Breast epithelium (tissue), 4 donors: ENCODE measurements around the gene AGAP1. TPM values are rescaled to one million over a fixed set of nuclear protein-coding genes. Genes with fewer than 3 reads are reported as not detected.

ENCODE experiments used
- DNase-seq, 2 donors: peaks; one replicate each; pipeline ENCODE4 v3.0.0-alpha.2; 2019; ENCODE audit warnings: low spot score in 2 of 2
- H3K27ac ChIP-seq, 2 donors: fragments of 200-600 bp; sonication (generic) in 1 of 2; one replicate each; pipeline ENCODE4 v1.5.1; 2016 to 2019; ENCODE audit warnings: mild to moderate bottlenecking in 1 of 2
- H3K27me3 ChIP-seq, 2 donors: fragments of 200-600 bp; sonication (generic) in 1 of 2; one replicate each; pipeline versions ENCODE4 v1.5.1 to v1.6.0; 2017 to 2019; ENCODE audit warnings: control low read depth in 1 of 2, mild to moderate bottlenecking in 1 of 2
- H3K36me3 ChIP-seq: fragments of 200-600 bp; one replicate; pipeline ENCODE4 v1.5.1; 2019
- H3K4me1 ChIP-seq, 2 donors: fragments of 200-600 bp; sonication (generic); one replicate each; pipeline ENCODE4 v1.5.1; 2016 to 2019; ENCODE audit warnings: control low read depth in 1 of 2
- H3K4me3 ChIP-seq, 3 donors: fragments of 200-600 bp; sonication (generic); 1 replicate in 2 of 3; 2 replicates in 1 of 3; pipeline ENCODE4 v1.5.1; 2016 to 2019; ENCODE audit warnings: mild to moderate bottlenecking in 3 of 3, moderate library complexity in 2 of 3
- H3K9me3 ChIP-seq, 2 donors: fragments of 200-600 bp; sonication (generic) in 1 of 2; one replicate each; pipeline ENCODE4 v1.5.1; 2016 to 2019; ENCODE audit warnings: control low read depth in 1 of 2
- POLR2A ChIP-seq: fragments of 450-650 bp; IDR thresholded peaks from one replicate; pipeline ENCODE4 v1.6.1; 2016; ENCODE audit warnings: antibody characterized with exemption, mild to moderate bottlenecking, moderate library complexity
- POLR2AphosphoS5 ChIP-seq, 3 donors: sonication (generic); formaldehyde crosslinking; IDR thresholded peaks; one replicate each; pipeline ENCODE4 v1.6.1; 2017; ENCODE audit warnings: antibody characterized with exemption in 3 of 3
- intact Hi-C: fragments of 100-400 bp; cut with DNase I; formaldehyde crosslinking; loops from one replicate; pipeline ENCODE4 v1.15.1; 2023; ENCODE audit warnings: low total_unique reads
- total RNA-seq, 3 donors: library from RNA; depleted of rRNA; stranded (reverse); fragments of >200 nt; gene quantifications; one replicate each; pipeline ENCODE4 v1.1.0, GENCODE V29; 2016
- TF ChIP-seq, protein P1 (sequence below), 3 donors: fragments of 450-650 bp; IDR thresholded peaks; one replicate each; pipeline ENCODE4 v1.5.1; 2016 to 2017; ENCODE audit warnings: antibody characterized with exemption in 3 of 3, mild to moderate bottlenecking in 3 of 3, moderate library complexity in 3 of 3

Gene AGAP1
- total RNA-seq, 3 donors from 2014 or later, result 19.7 to 27.1 (median 25.9) TPM

DNA sequence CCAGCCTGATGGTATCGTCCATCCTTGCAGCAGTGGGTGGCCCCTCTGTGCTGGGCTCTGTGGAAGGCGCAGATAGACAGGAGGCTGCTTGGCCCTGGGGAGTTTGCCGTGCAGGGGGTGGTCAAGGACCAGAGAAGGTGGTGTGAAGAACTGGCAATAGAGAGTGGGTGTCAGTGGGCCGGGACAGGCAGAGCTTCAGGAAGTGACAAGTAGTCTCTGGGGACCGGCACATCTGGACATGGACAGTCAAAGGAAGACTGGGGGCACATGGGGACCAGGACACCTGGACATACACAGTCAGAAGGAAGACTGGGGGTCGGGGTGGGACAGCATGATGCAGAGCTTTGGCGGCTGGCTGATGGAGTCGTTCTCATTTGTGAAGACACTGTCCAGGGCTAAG is 335.9 kb downstream of the AGAP1 start:
- Histone ChIP-seq H3K4me3 (no peak overlapping the region), H3K9me3 (no peaks in the 10 kb centered on the region), H3K27me3 (no peaks in the 10 kb centered on the region), H3K36me3 (no peaks in the 10 kb centered on the region), H3K4me1 (no peaks in the 10 kb centered on the region), H3K27ac (no peak overlapping the region)
- intact Hi-C loops, result no loop called here
- TF ChIP-seq POLR2A (no peak), POLR2AphosphoS5 (IDR thresholded peaks at IDR 0.05) (no peak)
- TF ChIP-seq, protein P1, sequence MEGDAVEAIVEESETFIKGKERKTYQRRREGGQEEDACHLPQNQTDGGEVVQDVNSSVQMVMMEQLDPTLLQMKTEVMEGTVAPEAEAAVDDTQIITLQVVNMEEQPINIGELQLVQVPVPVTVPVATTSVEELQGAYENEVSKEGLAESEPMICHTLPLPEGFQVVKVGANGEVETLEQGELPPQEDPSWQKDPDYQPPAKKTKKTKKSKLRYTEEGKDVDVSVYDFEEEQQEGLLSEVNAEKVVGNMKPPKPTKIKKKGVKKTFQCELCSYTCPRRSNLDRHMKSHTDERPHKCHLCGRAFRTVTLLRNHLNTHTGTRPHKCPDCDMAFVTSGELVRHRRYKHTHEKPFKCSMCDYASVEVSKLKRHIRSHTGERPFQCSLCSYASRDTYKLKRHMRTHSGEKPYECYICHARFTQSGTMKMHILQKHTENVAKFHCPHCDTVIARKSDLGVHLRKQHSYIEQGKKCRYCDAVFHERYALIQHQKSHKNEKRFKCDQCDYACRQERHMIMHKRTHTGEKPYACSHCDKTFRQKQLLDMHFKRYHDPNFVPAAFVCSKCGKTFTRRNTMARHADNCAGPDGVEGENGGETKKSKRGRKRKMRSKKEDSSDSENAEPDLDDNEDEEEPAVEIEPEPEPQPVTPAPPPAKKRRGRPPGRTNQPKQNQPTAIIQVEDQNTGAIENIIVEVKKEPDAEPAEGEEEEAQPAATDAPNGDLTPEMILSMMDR (IDR thresholded peaks at IDR 0.05), result no peak
- no peak for DNase-seq

DNA sequence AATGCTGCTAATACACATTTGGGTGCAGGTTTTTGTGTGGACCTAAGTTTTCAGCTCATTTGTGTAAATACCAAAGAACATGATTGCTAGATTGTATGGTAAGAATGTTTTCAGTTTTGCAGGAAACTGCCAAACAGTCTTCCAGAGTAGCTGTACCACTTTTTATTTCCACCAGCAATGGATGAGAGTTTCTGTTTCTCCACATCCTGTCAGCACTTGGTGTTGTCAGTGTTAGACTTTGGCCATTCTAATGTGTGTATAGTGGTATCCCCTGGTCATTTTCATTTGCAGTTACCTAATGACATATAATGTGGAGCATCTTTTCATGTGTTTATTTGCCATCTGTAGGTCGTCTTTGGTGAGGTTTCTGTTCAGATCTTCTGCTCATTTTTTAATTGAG is 337.9 kb downstream of the AGAP1 start:
- no peak overlapping the region for H3K4me3 ChIP-seq

DNA sequence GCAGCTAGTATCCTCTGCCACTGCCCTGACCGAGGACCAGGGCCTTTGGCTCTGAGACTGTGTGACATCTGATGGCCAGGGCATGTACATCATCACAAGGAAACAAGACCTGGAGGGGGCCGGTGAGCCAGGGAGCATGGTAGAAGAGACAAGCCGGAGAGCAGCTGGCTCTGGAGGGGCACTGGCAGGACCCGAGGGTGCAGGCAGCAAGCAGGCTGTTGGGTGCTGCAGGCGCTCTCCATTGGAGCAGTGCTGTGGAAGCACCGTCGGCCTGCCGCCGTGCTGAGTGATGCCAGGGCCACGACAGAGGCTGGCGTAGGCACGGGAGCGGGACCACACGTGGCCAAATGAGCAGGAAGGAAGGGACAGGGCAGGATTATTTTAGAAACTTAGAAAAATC is 339.1 kb downstream of the AGAP1 start:
- Histone ChIP-seq H3K27ac (no peak overlapping the region), H3K36me3 (no peaks in the 10 kb centered on the region), H3K27me3 (no peaks in the 10 kb centered on the region), H3K9me3 (no peaks in the 10 kb centered on the region), H3K4me3 (no peak overlapping the region), H3K4me1 (no peaks in the 10 kb centered on the region)
- DNase-seq, result no peak
- intact Hi-C loops, result no loop called here
- TF ChIP-seq POLR2A (no peak), POLR2AphosphoS5 (IDR thresholded peaks at IDR 0.05) (no peak)
- TF ChIP-seq, protein P1 (IDR thresholded peaks at IDR 0.05), result no peak

More for the DNA sequence above, 337.9 kb downstream of the AGAP1 start:
- H3K27ac ChIP-seq, result no peak overlapping the region
- H3K27me3 ChIP-seq, result no peaks in the 10 kb centered on the region
- H3K4me1 ChIP-seq, result no peaks in the 10 kb centered on the region
- H3K36me3 ChIP-seq, result no peaks in the 10 kb centered on the region
- no peak for DNase-seq
- no peaks in the 10 kb centered on the region for H3K9me3 ChIP-seq
- intact Hi-C loops, result no loop called here
- TF ChIP-seq POLR2A, result no peak
- no peak for TF ChIP-seq POLR2AphosphoS5 (IDR thresholded peaks at IDR 0.05)
- TF ChIP-seq, protein P1 (IDR thresholded peaks at IDR 0.05), result no peak

DNA sequence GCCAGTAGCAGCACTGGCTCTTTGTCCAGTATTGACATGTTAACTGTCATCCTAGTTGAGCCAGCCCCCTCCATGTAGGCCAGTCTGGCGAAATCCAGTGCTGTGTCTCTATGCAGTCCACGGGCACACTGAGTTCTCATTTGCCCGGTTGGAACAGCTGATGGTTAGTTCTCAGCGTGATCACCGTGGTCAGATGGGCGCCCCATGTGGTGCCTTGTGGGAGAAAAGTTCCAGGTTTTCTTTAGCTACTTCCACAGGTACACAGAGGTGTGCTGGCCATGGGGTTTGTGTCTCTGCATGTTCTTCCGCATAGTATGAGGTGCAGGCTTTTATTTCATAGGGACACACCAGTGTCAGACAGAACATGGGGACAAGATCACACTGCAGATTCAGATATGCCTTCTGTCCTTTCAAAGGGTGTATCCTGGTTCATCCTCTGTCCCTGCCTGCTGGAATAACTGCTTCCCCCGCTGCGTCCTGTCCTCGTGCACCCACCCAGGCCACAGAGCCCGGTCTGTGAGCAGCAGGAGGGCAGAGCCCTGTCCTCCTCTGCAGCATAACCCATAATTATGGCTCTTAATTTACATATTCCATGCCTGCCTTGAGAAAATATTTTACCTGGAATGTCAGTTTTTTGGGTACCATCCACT is 340.3 kb downstream of the AGAP1 start:
- Histone ChIP-seq H3K36me3 (no peaks in the 10 kb centered on the region), H3K4me3 (no peak overlapping the region), H3K4me1 (no peaks in the 10 kb centered on the region), H3K9me3 (no peaks in the 10 kb centered on the region), H3K27ac (no peak overlapping the region), H3K27me3 (no peaks in the 10 kb centered on the region)
- intact Hi-C loops, result no loop called here
- TF ChIP-seq, protein P1 (IDR thresholded peaks at IDR 0.05), result no peak
- TF ChIP-seq POLR2A, result no peak
- TF ChIP-seq POLR2AphosphoS5 (IDR thresholded peaks at IDR 0.05), result no peak
- no peak for DNase-seq

DNA sequence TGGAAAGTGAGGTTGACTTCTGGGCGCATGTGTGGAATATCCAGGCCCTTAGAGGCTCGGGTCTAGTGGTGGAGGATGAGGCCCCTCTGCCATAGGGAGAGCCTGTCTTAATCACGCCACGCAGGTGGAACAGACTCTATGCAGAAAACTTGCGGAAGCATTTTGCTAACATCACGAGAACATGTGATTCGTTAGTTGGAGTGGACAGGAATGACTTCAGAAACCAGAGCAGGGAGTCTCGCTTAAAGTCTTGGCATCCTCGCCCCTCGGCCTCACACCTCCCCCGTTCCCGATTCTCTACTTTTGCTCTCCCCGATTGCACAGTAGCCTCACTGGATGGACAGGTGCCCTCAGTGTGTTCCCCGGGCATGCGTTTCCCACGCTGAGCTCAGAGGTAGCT is 340.9 kb downstream of the AGAP1 start:
- TF ChIP-seq, protein P1 (IDR thresholded peaks at IDR 0.05), result no peak
- no peak for TF ChIP-seq POLR2AphosphoS5 (IDR thresholded peaks at IDR 0.05)
- TF ChIP-seq POLR2A, result no peak
- no peaks in the 10 kb centered on the region for H3K36me3 ChIP-seq
- H3K27me3 ChIP-seq, result no peaks in the 10 kb centered on the region
- no peaks in the 10 kb centered on the region for H3K9me3 ChIP-seq
- intact Hi-C loops, result no loop called here
- no peaks in the 10 kb centered on the region for H3K4me1 ChIP-seq
- no peak for DNase-seq
- no peak overlapping the region for H3K4me3 ChIP-seq
- no peak overlapping the region for H3K27ac ChIP-seq
